Cardiac fibroblast (primary cell): ENCODE measurements around the gene SELENOW.
A peak's percentile ranks its signal among the peaks of the same experiment; 100 is the strongest.
"Not testable (repeated sequence)": the region's sequence is repeated elsewhere in the genome, so short reads cannot be mapped to it uniquely, and the experiment has no call there.

Source experiments
- DNase-seq, 2 donors: peaks; one replicate each; pipeline versions ENCODE4 v3.0.0 to v3.0.0-alpha.2; 2010; ENCODE audit warnings: low read depth in 2 of 2
- H3K4me3 ChIP-seq, 2 donors: replicated peaks in 1 of 2; 1 replicate in 1 of 2; 2 replicates in 1 of 2; pipeline ENCODE4 v1.5.1; 2011; ENCODE audit warnings: low read depth in 2 of 2, low read length in 2 of 2, mild to moderate bottlenecking in 2 of 2, moderate library complexity in 1 of 2
- CTCF ChIP-seq: IDR thresholded peaks from one replicate; pipeline ENCODE4 v1.5.1; 2011; ENCODE audit warnings: low read depth, mild to moderate bottlenecking, low read length, inconsistent platforms

The SELENOW gene

GRCh38 chr19:47806435-47806834, 27.9 kb downstream of the SELENOW start:
- no peak for DNase-seq
- TF ChIP-seq CTCF, result no peak
- H3K4me3 ChIP-seq, result no peak overlapping the region

- peak; percentile 64 for TF ChIP-seq CTCF
- peak; percentile 56 to 59 for DNase-seq
- no peak overlapping the region for H3K4me3 ChIP-seq
These were observed 34.9 kb downstream of the SELENOW start for GRCh38 chr19:47813304-47813994.

GRCh38 chr19:47813995-47814328, 35.5 kb downstream of the SELENOW start:
- no peak for TF ChIP-seq CTCF
- DNase-seq, result no peak
- no peak overlapping the region for H3K4me3 ChIP-seq

GRCh38 chr19:47816270-47816669, 37.8 kb downstream of the SELENOW start:
- H3K4me3 ChIP-seq, result not testable (repeated sequence)

GRCh38 chr19:47818221-47818620, 39.7 kb downstream of the SELENOW start:
- DNase-seq, result not testable (repeated sequence)

More at GRCh38 chr19:47816270-47816669, 37.8 kb downstream of the SELENOW start:
- not testable (repeated sequence) for DNase-seq

GRCh38 chr19:47819858-47820257, 41.4 kb downstream of the SELENOW start:
- TF ChIP-seq CTCF, result no peak
- DNase-seq, result no peak
- H3K4me3 ChIP-seq, result no peak overlapping the region

More at GRCh38 chr19:47818221-47818620, 39.7 kb downstream of the SELENOW start:
- H3K4me3 ChIP-seq, result not testable (repeated sequence)

GRCh38 chr19:47820410-47820809, 41.9 kb downstream of the SELENOW start:
- no peak for TF ChIP-seq CTCF
- DNase-seq, result no peak
- H3K4me3 ChIP-seq, result no peak overlapping the region

GRCh38 chr19:47821460-47822020, 43.0 kb downstream of the SELENOW start, which contains the start of gene CRX:
Gene CRX (plus strand): TSS chr19:47821937. CDS start chr19:47834444, 12,507 bp downstream.
- TF ChIP-seq CTCF, result no peak
- no peak for DNase-seq
- H3K4me3 ChIP-seq, result no peak within 1 kb of the TSS
